Upper lobe of left lung (tissue), 6 donors: ENCODE results near the gene ATAD3A. TPM values are rescaled to one million over a fixed set of nuclear protein-coding genes. Genes with fewer than 3 reads are reported as not detected.
A peak's percentile ranks its signal among the peaks of the same experiment; 100 is the strongest.

Source experiments
- ATAC-seq, 2 donors: fragments of 200-7000 bp; cut with Tn5 transposase; one replicate each; pipeline ENCODE4 v1.9.1; 2022; ENCODE audit warnings: mild to moderate bottlenecking in 2 of 2, moderate library complexity in 2 of 2; ENCODE audit not compliant: low FRiP score in 2 of 2
- DNase-seq, 2 donors: peaks; one replicate each; pipeline ENCODE4 v3.0.0-alpha.2; 2019 to 2020
- H3K27ac ChIP-seq, 4 donors: fragments of 200-600 bp; sonication (generic); one replicate each; pipeline ENCODE4 v1.5.1; 2016 to 2019
- H3K27me3 ChIP-seq, 4 donors: fragments of 200-600 bp; sonication (generic); one replicate each; pipeline ENCODE4 v1.5.1; 2017 to 2019
- H3K36me3 ChIP-seq, 4 donors: fragments of 200-600 bp; sonication (generic); one replicate each; pipeline ENCODE4 v1.5.1; 2016 to 2019
- H3K4me1 ChIP-seq, 4 donors: fragments of 200-600 bp; sonication (generic); one replicate each; pipeline ENCODE4 v1.5.1; 2018 to 2019
- H3K4me3 ChIP-seq, 4 donors: fragments of 200-600 bp; sonication (generic); one replicate each; pipeline ENCODE4 v1.5.1; 2017 to 2019; ENCODE audit warnings: mild to moderate bottlenecking in 2 of 4, moderate library complexity in 1 of 4
- H3K9me3 ChIP-seq, 4 donors: fragments of 200-600 bp; sonication (generic); one replicate each; pipeline ENCODE4 v1.5.1; 2018 to 2019
- CTCF ChIP-seq, 6 experiments: fragments of 450-650 bp in 4 of 6; fragments of 200-600 bp in 2 of 6; sonication (generic) in 2 of 6; IDR thresholded peaks; one replicate each; pipeline ENCODE4 v1.5.1; 2016 to 2019; ENCODE audit warnings: antibody characterized with exemption in 6 of 6
- EP300 ChIP-seq, 4 donors: sonication (generic); formaldehyde crosslinking; IDR thresholded peaks; one replicate each; pipeline ENCODE4 v1.5.1; 2017; ENCODE audit warnings: antibody characterized with exemption in 4 of 4, control low read depth in 2 of 4
- POLR2A ChIP-seq, 4 donors: fragments of 450-650 bp; IDR thresholded peaks; one replicate each; pipeline ENCODE4 v1.5.1; 2016 to 2017; ENCODE audit warnings: antibody characterized with exemption in 4 of 4, mild to moderate bottlenecking in 2 of 4
- POLR2AphosphoS5 ChIP-seq, 2 donors: sonication (generic); formaldehyde crosslinking; IDR thresholded peaks; one replicate each; pipeline ENCODE4 v1.5.1; 2017; ENCODE audit warnings: antibody characterized with exemption in 2 of 2
- WGBS, 2 donors: methylation state at CpG; one replicate each; pipeline ENCODE4 v1.1.5; 2017 to 2018; 5-methylcytosine and 5-hydroxymethylcytosine counted together
- total RNA-seq, 6 donors: library from RNA; depleted of rRNA in 4 of 6; stranded (reverse); fragments of >200 nt in 4 of 6; gene quantifications; one replicate each; pipeline versions ENCODE4 v1.1.0 to v1.2.1, GENCODE V29; 2016 to 2021
- donor health status: DM: no; HTN: no; CAD: no; lungs with moderate emphysema.
- donor health status: DM: no; HTN: yes; CAD: no; lungs with severe emphysema.

ATAD3A gene
- total RNA-seq, 6 donors from 2014 or later: 18.5 to 31.9 (median 24.0) TPM

GRCh38 chr1:1567891-1568291 lies 55.9 kb downstream of the ATAD3A start:
- no peak for TF ChIP-seq CTCF (IDR thresholded peaks at IDR 0.05)
- no peak for TF ChIP-seq POLR2A (IDR thresholded peaks at IDR 0.05)
- TF ChIP-seq EP300 (IDR thresholded peaks at IDR 0.05): no peak
- TF ChIP-seq POLR2AphosphoS5 (IDR thresholded peaks at IDR 0.05): no peak
- ATAC-seq (no peak), DNase-seq (no peak)
- Histone ChIP-seq H3K4me1 (peaks cover 24 to 66% (median 32%) of the 10 kb centered on the region in 4 donors), H3K27ac (peak overlapping the region in 1 of 4 donors; percentile 31), H3K9me3 (no peaks in the 10 kb centered on the region), H3K27me3 (no peaks in the 10 kb centered on the region), H3K36me3 (peaks cover 10 to 48% (median 20%) of the 10 kb centered on the region in 4 donors), H3K4me3 (no peak overlapping the region)
- WGBS, 2 donors: 71 to 72% methylated on average over 10 of the region's 10 CpGs

- no peak for ATAC-seq
- peaks cover 2 to 33% (median 8%) of the 10 kb centered on the region in 4 donors for H3K36me3 ChIP-seq
- H3K27me3 ChIP-seq: no peaks in the 10 kb centered on the region
- TF ChIP-seq EP300 (IDR thresholded peaks at IDR 0.05) (no peak), POLR2A (IDR thresholded peaks at IDR 0.05) (no peak), CTCF (IDR thresholded peaks at IDR 0.05) (no peak), POLR2AphosphoS5 (IDR thresholded peaks at IDR 0.05) (no peak)
- no peak overlapping the region for H3K27ac ChIP-seq
- WGBS, 2 donors: 76 to 82% methylated on average over 6 to 7 of the region's 7 CpGs
- DNase-seq: no peak
- H3K4me1 ChIP-seq: peaks cover 31 to 74% (median 39%) of the 10 kb centered on the region in 4 donors
- H3K4me3 ChIP-seq: no peak overlapping the region
- no peaks in the 10 kb centered on the region for H3K9me3 ChIP-seq
Observed at GRCh38 chr1:1569341-1569740, 57.4 kb downstream of the ATAD3A start.

- TF ChIP-seq POLR2A (IDR thresholded peaks at IDR 0.05) (no peak), CTCF (IDR thresholded peaks at IDR 0.05) (peak in 1 of 6 experiments; percentile 45)
Observed at GRCh38 chr1:1573843-1574720, 62.1 kb downstream of the ATAD3A start.

GRCh38 chr1:1574721-1575537 lies 63.0 kb downstream of the ATAD3A start, which contains the start of gene SSU72:
Gene SSU72 (minus strand): TSS chr1:1574863. CDS start chr1:1574557, 306 bp downstream.
- Histone ChIP-seq H3K27me3 (no peaks in the 10 kb centered on the region), H3K4me3 (peak within 1 kb of the TSS; percentile 67 to 94 (median 85)), H3K27ac (peak within 1 kb of the TSS; percentile 94 to 100 (median 100)), H3K9me3 (no peaks in the 10 kb centered on the region), H3K4me1 (peaks cover 25 to 46% (median 32%) of the 10 kb centered on the region in 4 donors), H3K36me3 (peaks cover 0 to 11% (median 4%) of the 10 kb centered on the region in 4 donors)
- ATAC-seq (peak; percentile 94 to 95), DNase-seq (peak; percentile 88 to 99)
- 0% methylated on average over 4 to 63 of the region's 87 CpGs for WGBS, 2 donors
- peak in 1 of 4 donors; percentile 61 for TF ChIP-seq EP300 (IDR thresholded peaks at IDR 0.05)
- TF ChIP-seq POLR2A (IDR thresholded peaks at IDR 0.05): peak; percentile 82 to 98 (median 96)
- peak; percentile 96 to 99 for TF ChIP-seq POLR2AphosphoS5 (IDR thresholded peaks at IDR 0.05)
- peak in 4 of 6 experiments; percentile 30 to 58 (median 49) for TF ChIP-seq CTCF (IDR thresholded peaks at IDR 0.05)

More at GRCh38 chr1:1573843-1574720, 62.1 kb downstream of the ATAD3A start:
- ATAC-seq (peak; percentile 76 to 89), DNase-seq (peak in 1 of 2 donors; percentile 45)
- H3K4me3 ChIP-seq: peak overlapping the region; percentile 67 to 94 (median 85)
- H3K27ac ChIP-seq: peak overlapping the region; percentile 94 to 100 (median 100)
- WGBS, 2 donors: 0% methylated on average over 17 to 70 of the region's 96 CpGs
- H3K4me1 ChIP-seq: peaks cover 27 to 54% (median 38%) of the 10 kb centered on the region in 4 donors
- peaks cover 0 to 15% (median 4%) of the 10 kb centered on the region in 4 donors for H3K36me3 ChIP-seq
- no peaks in the 10 kb centered on the region for H3K27me3 ChIP-seq
- no peaks in the 10 kb centered on the region for H3K9me3 ChIP-seq
